Activated gamma-delta T cell (primary cell): ENCODE data around the gene ZNF277.

ENCODE experiments used
- DNase-seq: peaks from one replicate; lab custom pipeline; 2025; lab: John Stamatoyannopoulos, UW

Gene ZNF277

DNA sequence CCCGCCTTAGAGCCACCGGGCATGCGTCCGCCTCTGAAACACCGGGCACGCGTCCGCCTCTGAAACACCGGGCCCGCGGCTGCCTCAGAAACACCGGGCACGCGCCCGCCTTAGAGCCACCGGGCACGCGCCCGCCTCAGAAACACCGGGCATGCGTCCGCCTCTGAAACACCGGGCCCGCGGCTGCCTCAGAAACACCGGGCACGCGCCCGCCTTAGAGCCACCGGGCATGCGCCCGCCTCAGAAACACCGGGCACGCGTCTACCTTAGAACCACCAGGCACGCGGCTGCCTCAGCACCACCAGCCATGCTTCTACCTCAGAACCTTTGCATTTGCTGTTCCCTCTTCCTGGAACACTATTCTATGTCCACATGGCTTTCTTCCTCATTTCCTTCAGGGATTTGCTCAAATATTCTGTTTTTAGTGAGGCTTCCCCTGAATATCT lies 185.4 kb downstream of the ZNF277 start:
- peak; percentile 53 for DNase-seq
